ENCODE results near the gene TMEM126B. TPM values are rescaled to one million over a fixed set of nuclear protein-coding genes. Genes with fewer than 3 reads are reported as not detected.
A peak's percentile ranks its signal among the peaks of the same experiment; 100 is the strongest.
"Not testable (repeated sequence)": the region's sequence is repeated elsewhere in the genome, so short reads cannot be mapped to it uniquely, and the experiment has no call there.

Gene TMEM126B
- total and polyA plus RNA-seq, 8 donors, result 9.7 to 39.3 (median 16.7) TPM

DNA sequence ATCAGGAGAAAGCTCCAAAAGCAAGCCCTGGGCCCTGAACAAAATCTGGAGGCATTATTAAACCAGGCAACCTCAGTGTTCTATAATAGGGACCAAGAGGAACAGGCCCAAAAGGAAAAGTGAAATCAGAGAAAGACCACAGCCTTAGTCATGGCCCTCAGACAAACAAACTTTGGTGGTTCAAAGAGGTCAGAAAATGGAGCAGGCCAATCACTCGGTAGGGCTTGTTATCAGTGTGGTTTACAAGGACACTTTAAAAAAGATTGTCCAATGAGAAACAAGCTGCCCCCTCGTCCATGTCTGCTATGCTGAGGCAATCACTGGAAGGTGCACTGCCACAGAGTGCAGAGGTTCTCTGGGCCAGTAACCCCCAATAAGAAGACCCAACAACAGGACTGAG is 19.1 kb upstream of the TMEM126B start:
- H3K4me3 ChIP-seq; FAIRE-seq; H3K4me1 ChIP-seq; H3K36me3 ChIP-seq; H3K9me3 ChIP-seq; H3K27ac ChIP-seq; intact Hi-C loops (cut with DNase I); H3K27me3 ChIP-seq; ATAC-seq; DNase-seq: not testable (repeated sequence)
- whole genome bisulfite sequencing, 2 donors, result 48 to 64% methylated on average over 2 of the region's 2 CpGs

DNA sequence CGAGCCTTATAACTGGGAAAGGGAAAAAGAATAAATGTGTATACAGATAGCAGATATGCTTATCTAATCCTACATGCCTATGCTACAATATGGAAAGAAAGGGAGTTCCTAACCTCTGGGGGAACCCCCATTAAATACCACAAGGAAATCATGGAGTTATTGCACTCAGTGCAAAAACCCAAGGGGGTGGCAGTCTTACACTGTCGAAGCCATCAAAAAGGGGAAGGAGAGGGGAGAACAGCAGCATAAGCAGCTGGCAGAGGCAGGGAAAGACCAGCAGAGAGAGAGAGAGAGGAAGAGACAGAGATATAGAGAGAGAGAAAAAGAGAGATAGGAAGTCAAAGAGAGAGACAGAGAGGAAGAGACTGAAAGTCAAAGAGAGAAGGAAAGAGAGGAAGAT is 16.8 kb upstream of the TMEM126B start:
- ATAC-seq; H3K4me3 ChIP-seq; DNase-seq; FAIRE-seq; H3K4me1 ChIP-seq; H3K27me3 ChIP-seq; H3K27ac ChIP-seq; intact Hi-C loops (cut with DNase I); H3K9me3 ChIP-seq; H3K36me3 ChIP-seq: not testable (repeated sequence)
- 79 to 86% methylated on average over 2 of the region's 2 CpGs for WGBS, 2 donors

DNA sequence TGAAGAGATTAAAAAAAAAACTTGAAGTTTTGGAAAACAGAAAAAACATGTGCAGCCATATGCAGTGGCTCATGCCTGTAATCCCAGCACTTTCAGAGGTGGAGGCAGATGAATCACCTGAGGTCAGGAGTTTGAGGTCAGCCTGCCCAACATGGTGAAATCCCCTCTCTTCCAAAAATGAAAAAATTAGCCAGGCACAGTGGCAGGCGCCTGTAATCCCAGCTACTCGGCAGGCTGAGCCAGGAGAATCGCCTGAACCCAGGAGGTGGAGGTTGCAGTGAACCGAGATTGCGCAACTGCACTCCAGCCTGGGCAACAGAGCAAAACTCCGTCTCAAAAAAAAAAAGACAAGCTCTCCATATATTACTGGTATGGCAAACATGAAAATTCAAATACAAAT is 8.9 kb upstream of the TMEM126B start:
- TF ChIP-seq, protein P1, sequence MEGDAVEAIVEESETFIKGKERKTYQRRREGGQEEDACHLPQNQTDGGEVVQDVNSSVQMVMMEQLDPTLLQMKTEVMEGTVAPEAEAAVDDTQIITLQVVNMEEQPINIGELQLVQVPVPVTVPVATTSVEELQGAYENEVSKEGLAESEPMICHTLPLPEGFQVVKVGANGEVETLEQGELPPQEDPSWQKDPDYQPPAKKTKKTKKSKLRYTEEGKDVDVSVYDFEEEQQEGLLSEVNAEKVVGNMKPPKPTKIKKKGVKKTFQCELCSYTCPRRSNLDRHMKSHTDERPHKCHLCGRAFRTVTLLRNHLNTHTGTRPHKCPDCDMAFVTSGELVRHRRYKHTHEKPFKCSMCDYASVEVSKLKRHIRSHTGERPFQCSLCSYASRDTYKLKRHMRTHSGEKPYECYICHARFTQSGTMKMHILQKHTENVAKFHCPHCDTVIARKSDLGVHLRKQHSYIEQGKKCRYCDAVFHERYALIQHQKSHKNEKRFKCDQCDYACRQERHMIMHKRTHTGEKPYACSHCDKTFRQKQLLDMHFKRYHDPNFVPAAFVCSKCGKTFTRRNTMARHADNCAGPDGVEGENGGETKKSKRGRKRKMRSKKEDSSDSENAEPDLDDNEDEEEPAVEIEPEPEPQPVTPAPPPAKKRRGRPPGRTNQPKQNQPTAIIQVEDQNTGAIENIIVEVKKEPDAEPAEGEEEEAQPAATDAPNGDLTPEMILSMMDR (IDR thresholded peaks at IDR 0.05), result no peak
- Histone ChIP-seq H3K9me3 (no peaks in the 10 kb centered on the region), H3K36me3 (no peaks in the 10 kb centered on the region), H3K27ac (no peak overlapping the region), H3K27me3 (no peaks in the 10 kb centered on the region), H3K4me3 (no peak overlapping the region), H3K4me1 (no peaks in the 10 kb centered on the region)
- DNase-seq (no peak), FAIRE-seq (no peak), ATAC-seq (no peak)
- intact Hi-C loops (cut with DNase I), result no loop called here
- 75 to 78% methylated on average over 6 of the region's 6 CpGs for WGBS, 2 donors

DNA sequence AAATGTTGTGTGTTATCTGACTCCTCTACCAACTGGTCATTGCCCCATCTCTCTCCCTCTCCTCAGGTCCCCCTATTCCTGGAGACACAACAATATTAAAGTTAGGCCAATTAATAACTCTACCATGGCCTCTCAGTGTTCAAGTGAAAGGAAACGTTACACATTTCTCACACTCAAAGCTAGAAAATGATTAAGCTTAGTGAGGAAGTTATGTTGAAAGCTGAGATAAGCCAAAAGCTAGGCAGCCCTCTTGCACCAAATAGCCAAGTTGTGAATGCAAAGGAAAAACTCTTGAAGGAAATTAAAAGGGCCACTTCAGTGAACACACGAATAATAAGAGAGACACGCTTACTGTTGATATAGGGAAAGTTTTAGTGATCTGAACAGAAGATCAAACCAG is 8.1 kb upstream of the TMEM126B start:
- no peak overlapping the region for H3K4me3 ChIP-seq
- no peak for ATAC-seq
- intact Hi-C loops (cut with DNase I), result no loop called here

DNA sequence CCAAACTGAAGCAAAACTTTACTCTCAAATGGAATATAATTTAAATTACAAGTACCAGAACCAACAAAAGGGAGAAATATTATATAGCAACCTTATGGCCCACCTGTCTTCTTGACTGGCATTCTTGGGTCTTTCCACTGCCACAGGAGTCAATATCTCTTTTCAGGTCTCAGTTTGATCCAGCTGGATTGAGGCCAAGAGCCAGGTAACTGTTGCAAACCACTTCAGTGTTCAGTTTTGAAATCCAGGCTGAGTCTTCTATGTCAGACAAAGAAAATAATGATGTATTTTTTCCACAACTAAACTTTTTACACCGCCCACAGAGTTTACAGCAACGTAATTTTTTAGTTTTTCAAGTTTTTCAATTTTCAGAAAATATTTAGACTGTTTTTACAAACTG is 1.9 kb upstream of the TMEM126B start:
- Histone ChIP-seq H3K9me3 (no peaks in the 10 kb centered on the region), H3K4me1 (peaks cover 4 to 19% (median 8%) of the 10 kb centered on the region in 3 donors), H3K36me3 (peaks cover 0 to 5% (median 0%) of the 10 kb centered on the region in 3 donors), H3K4me3 (peak overlapping the region in 3 of 4 donors; percentile 48 to 65 (median 57)), H3K27me3 (no peaks in the 10 kb centered on the region), H3K27ac (peak overlapping the region in 1 of 4 donors; percentile 91)
- FAIRE-seq (no peak), DNase-seq (peak in 3 of 6 donors; percentile 27 to 51 (median 32)), ATAC-seq (no peak)
- TF ChIP-seq, protein P1 (IDR thresholded peaks at IDR 0.05), result no peak
- WGBS, 2 donors, result 35 to 36% methylated on average over 2 of the region's 2 CpGs
- intact Hi-C loops (cut with DNase I), result no loop called here

More for the DNA sequence above, 8.1 kb upstream of the TMEM126B start:
- Histone ChIP-seq H3K4me1 (no peaks in the 10 kb centered on the region), H3K27me3 (no peaks in the 10 kb centered on the region), H3K9me3 (no peaks in the 10 kb centered on the region), H3K36me3 (no peaks in the 10 kb centered on the region), H3K27ac (no peak overlapping the region)
- TF ChIP-seq, protein P1 (IDR thresholded peaks at IDR 0.05), result no peak
- WGBS, 2 donors, result 59 to 60% methylated on average over 3 of the region's 3 CpGs
- FAIRE-seq, result no peak
- no peak for DNase-seq

DNA sequence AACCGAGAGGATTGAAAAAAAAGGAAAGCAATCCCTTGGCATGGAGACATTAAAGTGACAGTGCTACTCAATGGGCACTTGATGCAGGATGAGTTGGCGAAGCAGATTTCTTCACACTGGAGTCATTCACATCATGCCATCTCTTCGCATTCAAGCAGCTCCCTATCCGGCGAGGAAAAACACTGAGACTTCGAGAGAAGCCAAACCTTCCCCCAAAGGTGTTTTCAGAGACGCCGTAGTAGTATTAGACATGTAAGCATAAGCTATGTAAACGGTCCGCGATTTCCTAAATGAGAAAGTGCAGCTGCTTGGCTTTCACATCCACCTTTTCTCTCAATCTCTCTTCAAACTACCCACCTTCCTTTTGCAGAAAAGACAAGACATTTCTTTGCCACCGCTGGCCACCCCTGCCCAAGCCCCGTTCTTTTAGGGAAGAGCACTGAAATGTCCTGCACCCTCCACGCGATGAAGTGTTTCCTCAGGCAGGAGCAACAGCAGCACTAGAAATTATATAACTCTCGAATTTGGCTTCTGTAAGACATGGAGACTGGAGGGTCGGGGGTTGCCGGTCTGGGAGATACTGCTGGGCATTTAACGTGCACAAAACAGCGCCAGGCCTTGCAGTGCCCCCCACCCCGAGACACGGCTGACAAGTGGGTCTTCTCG is 928 bp upstream of the TMEM126B start, which contains the start of gene DLG2:
TSS of gene DLG2 (minus strand) at position 13 of the 666 bp plus-strand sequence.
- Histone ChIP-seq H3K9me3 (no peaks in the 10 kb centered on the region), H3K4me3 (peak within 1 kb of the TSS; percentile 48 to 81 (median 61)), H3K4me1 (peaks cover 4 to 19% (median 8%) of the 10 kb centered on the region in 3 donors), H3K36me3 (peaks cover 0 to 5% (median 0%) of the 10 kb centered on the region in 3 donors), H3K27me3 (no peaks in the 10 kb centered on the region), H3K27ac (peak within 1 kb of the TSS; percentile 48 to 93 (median 82))
- DNase-seq (peak in 3 of 6 donors; percentile 12 to 63 (median 20)), ATAC-seq (peak; percentile 24 to 39 (median 32)), FAIRE-seq (no peak)
- 0 to 1% methylated on average over 23 of the region's 23 CpGs for WGBS, 2 donors
- intact Hi-C loops (cut with DNase I), result no loop called here
- TF ChIP-seq, protein P1 (IDR thresholded peaks at IDR 0.05), result no peak
